Activated CD4-positive, alpha-beta T cell treated with anti-CD3 and anti-CD28 coated beads, Interleukin-2, amount 10 ng/mL, durations not matched to agents 7 days and 5 days (primary cell): ENCODE results near the gene USPL1. TPM values are rescaled to one million over a fixed set of nuclear protein-coding genes. Genes with fewer than 3 reads are reported as not detected.
"Not testable (repeated sequence)": the region's sequence is repeated elsewhere in the genome, so short reads cannot be mapped to it uniquely, and the experiment has no call there.

Experiments used
- CTCF ChIA-PET: fragments of 350-600 bp; sonication (Branson Sonifier 250); formaldehyde crosslinking; loops from one replicate; lab custom pipeline; 2021; ENCODE audit warnings: antibody characterized with exemption; lab: Charles Lee
- POLR2A ChIA-PET: fragments of 350-600 bp; sonication (Branson Sonifier 250); formaldehyde crosslinking; loops from one replicate; lab custom pipeline; 2021; ENCODE audit warnings: antibody characterized with exemption; lab: Charles Lee
- DNase-seq: peaks from one replicate; pipeline ENCODE4 v3.0.0-alpha.2; 2020
- H3K27ac Mint-ChIP-seq: one replicate; pipeline ENCODE4 v1.8.0; 2021; ENCODE audit warnings: mild to moderate bottlenecking, moderate library complexity, mixed read lengths
- H3K27me3 Mint-ChIP-seq: one replicate; pipeline ENCODE4 v1.8.0; 2021; ENCODE audit warnings: mixed read lengths
- H3K36me3 Mint-ChIP-seq: one replicate; pipeline ENCODE4 v1.8.0; 2021; ENCODE audit warnings: low read depth, mixed read lengths
- H3K4me1 Mint-ChIP-seq: one replicate; pipeline ENCODE4 v1.8.0; 2021; ENCODE audit warnings: mixed read lengths
- H3K4me3 Mint-ChIP-seq: one replicate; pipeline ENCODE4 v1.8.0; 2021; ENCODE audit warnings: mild to moderate bottlenecking, moderate library complexity, mixed read lengths
- H3K9me3 Mint-ChIP-seq: one replicate; pipeline ENCODE4 v1.8.0; 2021; ENCODE audit warnings: mixed read lengths
- total RNA-seq, 2 experiments: library from RNA; stranded (reverse); gene quantifications; one replicate each; pipeline ENCODE4 v1.2.3, GENCODE V29; 2021

Gene USPL1
- total RNA-seq, 2 experiments from 2014 or later, result 18.8 to 19.7 TPM

- Mint-ChIP-seq H3K9me3 (no peaks in the 10 kb centered on the region), H3K4me1 (peaks cover 26% of the 10 kb centered on the region), H3K27me3 (no peaks in the 10 kb centered on the region), H3K4me3 (no peak overlapping the region), H3K27ac (no peak overlapping the region), H3K36me3 (peaks cover 20% of the 10 kb centered on the region)
- ChIA-PET POLR2A (interaction anchor here (0.6 to 1.0 kb wide), 2 partner anchors 13 to 121 kb away, joined by 3 read pairs; no protein-coding TSS in a partner anchor), CTCF (interaction anchor here (0.6 to 1.4 kb wide), 3 partner anchors 176 to 766 kb away, joined by 3 to 4 read pairs (median 3); no protein-coding TSS in a partner anchor)
- DNase-seq, result peak; percentile 40
Measured at GRCh38 chr13:30618186-30618929, 638 bp downstream of the USPL1 start.

- ChIA-PET POLR2A (no interaction called here), CTCF (interaction anchor here (1.4 kb wide), 1 partner anchor 186 kb away, joined by 4 read pairs; no protein-coding TSS in a partner anchor)
- no peak overlapping the region for H3K27ac Mint-ChIP-seq
- no peak for DNase-seq
- H3K9me3 Mint-ChIP-seq, result no peaks in the 10 kb centered on the region
- H3K27me3 Mint-ChIP-seq, result no peaks in the 10 kb centered on the region
- peaks cover 23% of the 10 kb centered on the region for H3K36me3 Mint-ChIP-seq
- H3K4me3 Mint-ChIP-seq, result no peak overlapping the region
- H3K4me1 Mint-ChIP-seq, result peaks cover 24% of the 10 kb centered on the region
Measured at GRCh38 chr13:30618930-30619279, 1.2 kb downstream of the USPL1 start.

- no peak for DNase-seq
- Mint-ChIP-seq H3K4me3 (no peak overlapping the region), H3K27me3 (no peaks in the 10 kb centered on the region), H3K36me3 (peaks cover 29% of the 10 kb centered on the region), H3K27ac (peak overlapping the region; percentile 37), H3K4me1 (peaks cover 26% of the 10 kb centered on the region), H3K9me3 (no peaks in the 10 kb centered on the region)
- CTCF ChIA-PET, result no interaction called here
- POLR2A ChIA-PET, result no interaction called here
Measured at GRCh38 chr13:30619731-30620130, 2.0 kb downstream of the USPL1 start.

- DNase-seq, result no peak
- ChIA-PET POLR2A (no interaction called here), CTCF (no interaction called here)
- Mint-ChIP-seq H3K4me3 (no peak overlapping the region), H3K27me3 (no peaks in the 10 kb centered on the region), H3K9me3 (no peaks in the 10 kb centered on the region), H3K36me3 (peaks cover 37% of the 10 kb centered on the region), H3K27ac (no peak overlapping the region), H3K4me1 (peaks cover 24% of the 10 kb centered on the region)
Measured at GRCh38 chr13:30620941-30621340, 3.2 kb downstream of the USPL1 start.

GRCh38 chr13:30622551-30622950, 4.8 kb downstream of the USPL1 start:
- Mint-ChIP-seq H3K4me3 (no peak overlapping the region), H3K4me1 (peaks cover 30% of the 10 kb centered on the region), H3K9me3 (no peaks in the 10 kb centered on the region), H3K27me3 (no peaks in the 10 kb centered on the region), H3K27ac (no peak overlapping the region), H3K36me3 (peaks cover 39% of the 10 kb centered on the region)
- ChIA-PET CTCF (interaction anchor here (0.6 to 1.1 kb wide), 2 partner anchors 124 to 286 kb away, joined by 3 read pairs; no protein-coding TSS in a partner anchor), POLR2A (no interaction called here)
- no peak for DNase-seq

GRCh38 chr13:30623392-30623791, 5.7 kb downstream of the USPL1 start:
- ChIA-PET CTCF (interaction anchor here (0.6 to 0.8 kb wide), 2 partner anchors 287 to 293 kb away, joined by 3 read pairs; no protein-coding TSS in a partner anchor), POLR2A (no interaction called here)
- no peak for DNase-seq
- Mint-ChIP-seq H3K27ac (peak overlapping the region; percentile 2), H3K36me3 (peaks cover 45% of the 10 kb centered on the region), H3K4me3 (no peak overlapping the region), H3K27me3 (no peaks in the 10 kb centered on the region), H3K4me1 (peaks cover 37% of the 10 kb centered on the region), H3K9me3 (no peaks in the 10 kb centered on the region)

GRCh38 chr13:30624630-30625029, 6.9 kb downstream of the USPL1 start:
- CTCF ChIA-PET, result interaction anchor here (0.5 kb wide), 1 partner anchor 446 kb away, joined by 3 read pairs; no protein-coding TSS in a partner anchor
- Mint-ChIP-seq H3K4me3 (no peak overlapping the region), H3K27me3 (no peaks in the 10 kb centered on the region), H3K9me3 (no peaks in the 10 kb centered on the region), H3K36me3 (peaks cover 55% of the 10 kb centered on the region), H3K27ac (peak overlapping the region; percentile 62), H3K4me1 (peaks cover 48% of the 10 kb centered on the region)
- POLR2A ChIA-PET, result interaction anchor here (0.7 kb wide), 1 partner anchor 9 kb away, joined by 4 read pairs; no protein-coding TSS in a partner anchor
- no peak for DNase-seq

GRCh38 chr13:30629527-30629926, 11.8 kb downstream of the USPL1 start:
- no peak for DNase-seq
- ChIA-PET CTCF (interaction anchor here (0.5 to 1.2 kb wide), 2 partner anchors 174 to 212 kb away, joined by 3 to 4 read pairs; no protein-coding TSS in a partner anchor), POLR2A (no interaction called here)
- Mint-ChIP-seq H3K27ac (no peak overlapping the region), H3K9me3 (peaks cover 9% of the 10 kb centered on the region), H3K27me3 (no peaks in the 10 kb centered on the region), H3K4me1 (peaks cover 46% of the 10 kb centered on the region), H3K36me3 (peaks cover 62% of the 10 kb centered on the region), H3K4me3 (no peak overlapping the region)

GRCh38 chr13:30633861-30634260, 16.1 kb downstream of the USPL1 start:
- no peaks in the 10 kb centered on the region for H3K27me3 Mint-ChIP-seq
- peaks cover 37% of the 10 kb centered on the region for H3K4me1 Mint-ChIP-seq
- peaks cover 9% of the 10 kb centered on the region for H3K9me3 Mint-ChIP-seq
- ChIA-PET CTCF (no interaction called here), POLR2A (no interaction called here)
- no peak for DNase-seq
- H3K27ac Mint-ChIP-seq, result no peak overlapping the region
- H3K4me3 Mint-ChIP-seq, result no peak overlapping the region
- H3K36me3 Mint-ChIP-seq, result peaks cover 63% of the 10 kb centered on the region

GRCh38 chr13:30634838-30635237, 17.1 kb downstream of the USPL1 start:
- Mint-ChIP-seq H3K9me3 (peaks cover 9% of the 10 kb centered on the region), H3K4me3 (no peak overlapping the region), H3K36me3 (peaks cover 61% of the 10 kb centered on the region), H3K4me1 (peaks cover 34% of the 10 kb centered on the region), H3K27ac (no peak overlapping the region), H3K27me3 (no peaks in the 10 kb centered on the region)
- CTCF ChIA-PET, result no interaction called here
- no peak for DNase-seq
- POLR2A ChIA-PET, result interaction anchor here (0.8 kb wide), 1 partner anchor 16 kb away, joined by 4 read pairs; no protein-coding TSS in a partner anchor

GRCh38 chr13:30638301-30638700, 20.6 kb downstream of the USPL1 start:
- Mint-ChIP-seq H3K27ac (no peak overlapping the region), H3K4me1 (peaks cover 28% of the 10 kb centered on the region), H3K9me3 (peaks cover 4% of the 10 kb centered on the region), H3K4me3 (no peak overlapping the region), H3K27me3 (no peaks in the 10 kb centered on the region), H3K36me3 (peaks cover 65% of the 10 kb centered on the region)
- ChIA-PET POLR2A (interaction anchor here (0.7 kb wide), 1 partner anchor 11 kb away, joined by 3 read pairs; no protein-coding TSS in a partner anchor), CTCF (interaction anchor here (0.6 to 0.9 kb wide), 2 partner anchors 21 to 477 kb away, joined by 3 read pairs; no protein-coding TSS in a partner anchor)
- no peak for DNase-seq

GRCh38 chr13:30639671-30640070, 22.0 kb downstream of the USPL1 start:
- POLR2A ChIA-PET, result no interaction called here
- H3K4me3 Mint-ChIP-seq, result no peak overlapping the region
- no peaks in the 10 kb centered on the region for H3K27me3 Mint-ChIP-seq
- DNase-seq, result no peak
- H3K9me3 Mint-ChIP-seq, result no peaks in the 10 kb centered on the region
- peaks cover 59% of the 10 kb centered on the region for H3K36me3 Mint-ChIP-seq
- no peak overlapping the region for H3K27ac Mint-ChIP-seq
- CTCF ChIA-PET, result no interaction called here
- peaks cover 23% of the 10 kb centered on the region for H3K4me1 Mint-ChIP-seq

- Mint-ChIP-seq H3K36me3 (peaks cover 59% of the 10 kb centered on the region), H3K4me1 (peaks cover 14% of the 10 kb centered on the region)
- H3K27ac Mint-ChIP-seq, POLR2A ChIA-PET, H3K4me3 Mint-ChIP-seq, H3K27me3 Mint-ChIP-seq, DNase-seq, CTCF ChIA-PET, H3K9me3 Mint-ChIP-seq: not testable (repeated sequence)
Measured at GRCh38 chr13:30641173-30641572, 23.5 kb downstream of the USPL1 start.
